ELR (cell line): ENCODE data around the gene TPD52L1.

Experiments
- DNase-seq: peaks from one replicate; pipeline ENCODE4 v3.0.0-alpha.2; 2015; ENCODE audit warnings: low read depth

TPD52L1 gene

GRCh38 chr6:125307150-125307838 lies 153.7 kb downstream of the TPD52L1 start:
- no peak for DNase-seq

DNA sequence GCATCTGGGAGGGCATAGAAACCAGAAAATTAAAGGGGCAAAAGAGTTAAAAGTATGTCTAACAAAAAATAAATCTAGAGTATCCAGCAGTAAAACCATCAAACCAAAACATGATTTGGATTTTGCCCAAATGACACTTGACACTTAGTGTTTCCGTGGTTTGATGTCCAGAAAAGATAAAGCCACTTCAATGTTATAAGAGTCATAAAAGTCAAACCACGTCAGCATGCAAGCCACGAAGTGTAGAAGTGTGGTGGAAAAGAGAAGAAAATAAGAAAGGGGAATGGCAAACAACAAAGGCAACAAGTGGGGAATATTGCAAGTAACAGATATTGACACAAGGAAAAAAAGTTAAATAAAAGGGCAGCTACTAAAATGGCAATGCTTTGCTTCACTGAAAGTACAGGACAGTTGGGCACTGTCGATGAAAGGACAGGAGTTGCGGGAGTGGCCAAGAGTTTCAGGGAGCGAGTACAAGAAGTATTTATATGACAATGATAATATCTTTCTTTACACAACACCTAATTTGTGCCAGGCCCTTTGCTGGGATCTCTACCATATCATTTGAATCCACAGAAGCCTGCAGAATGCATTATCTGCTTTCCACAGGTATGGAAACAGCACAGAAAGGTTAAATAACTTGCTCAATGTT lies 154.5 kb downstream of the TPD52L1 start:
- DNase-seq, result no peak

GRCh38 chr6:125310994-125311649 lies 157.5 kb downstream of the TPD52L1 start:
- DNase-seq, result peak; percentile 72

DNA sequence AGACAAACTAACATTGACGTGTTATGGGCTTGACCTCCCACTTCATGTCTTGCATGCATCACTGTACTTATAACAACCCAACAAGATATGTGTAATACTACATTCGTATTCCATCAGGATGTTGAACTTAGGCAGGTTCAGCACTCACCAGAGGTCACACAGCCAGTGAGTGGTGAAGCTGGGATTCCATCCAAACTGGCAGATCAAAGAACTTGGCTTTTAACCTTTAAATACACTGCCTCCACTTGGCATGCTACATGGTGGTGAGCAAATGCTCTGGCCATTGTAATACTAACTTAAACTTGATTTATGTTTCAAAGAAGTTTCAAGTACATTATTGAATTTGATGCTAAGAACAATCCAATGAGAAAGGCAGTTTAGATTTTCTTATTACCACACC lies 158.9 kb downstream of the TPD52L1 start:
- no peak for DNase-seq

- DNase-seq, result no peak
Measured at GRCh38 chr6:125312950-125313349, 159.4 kb downstream of the TPD52L1 start.
